GM19193 (cell line): Measurements from ENCODE around the gene SMIM32.

ENCODE experiments used
- POLR2A ChIP-seq: IDR thresholded peaks from 4 replicates; pipeline ENCODE4 v1.6.1; 2011; ENCODE audit not compliant: insufficient read depth, insufficient read length; ENCODE audit errors: extremely low read depth

The SMIM32 gene

DNA sequence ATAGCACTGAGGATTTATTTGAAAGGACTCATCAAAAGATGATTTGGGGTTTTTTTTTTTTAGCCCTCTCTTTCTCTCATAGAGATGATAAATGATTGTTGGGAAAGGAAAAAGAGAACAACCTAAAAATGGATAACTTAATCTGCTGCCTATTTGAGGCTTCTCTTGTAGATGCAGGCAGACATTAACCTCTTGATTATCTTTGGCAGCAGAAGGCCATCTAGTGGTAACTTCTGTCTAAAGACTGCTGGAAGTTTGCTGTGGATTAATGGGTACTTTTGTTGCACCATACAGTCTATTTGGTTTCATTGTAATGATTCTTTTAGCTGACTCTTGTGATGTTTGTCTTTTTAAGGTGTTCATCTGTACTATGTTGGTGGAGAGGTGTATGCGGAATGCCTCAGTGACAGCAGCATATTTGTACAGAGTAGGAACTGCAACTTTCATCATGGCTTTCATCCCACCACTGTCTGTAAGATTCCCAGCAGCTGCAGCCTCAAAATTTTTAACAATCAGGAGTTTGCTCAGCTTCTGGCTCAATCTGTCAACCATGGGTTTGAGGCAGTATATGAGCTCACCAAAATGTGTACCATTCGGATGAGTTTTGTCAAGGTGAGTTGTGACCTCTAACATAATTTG lies 18.8 kb downstream of the SMIM32 start:
- no peak for TF ChIP-seq POLR2A

- TF ChIP-seq POLR2A = no peak
Measured at GRCh38 chr5:136169218-136169617, 23.7 kb downstream of the SMIM32 start.

- no peak for TF ChIP-seq POLR2A
Measured at GRCh38 chr5:136166909-136167308, 26.1 kb downstream of the SMIM32 start.

GRCh38 chr5:136164226-136164625 lies 28.7 kb downstream of the SMIM32 start:
- no peak for TF ChIP-seq POLR2A

DNA sequence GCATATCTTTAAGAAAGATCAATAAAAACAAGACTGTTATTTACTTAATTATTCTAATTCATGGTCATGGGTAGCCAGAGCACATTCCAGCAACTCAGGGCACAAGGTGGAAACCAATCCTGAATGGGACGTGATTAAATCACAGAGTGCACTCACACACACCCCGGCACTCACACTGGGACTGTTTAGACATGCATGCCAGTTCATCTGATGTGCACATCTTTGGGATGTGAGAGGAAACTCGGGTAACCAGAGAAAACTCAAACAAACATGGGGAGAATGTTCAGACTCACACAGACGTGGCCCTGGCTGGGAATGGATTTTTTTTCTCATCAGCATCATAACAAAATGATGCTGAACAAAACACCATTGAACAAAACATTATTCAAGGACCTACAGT lies 31.0 kb downstream of the SMIM32 start:
- TF ChIP-seq POLR2A = no peak

DNA sequence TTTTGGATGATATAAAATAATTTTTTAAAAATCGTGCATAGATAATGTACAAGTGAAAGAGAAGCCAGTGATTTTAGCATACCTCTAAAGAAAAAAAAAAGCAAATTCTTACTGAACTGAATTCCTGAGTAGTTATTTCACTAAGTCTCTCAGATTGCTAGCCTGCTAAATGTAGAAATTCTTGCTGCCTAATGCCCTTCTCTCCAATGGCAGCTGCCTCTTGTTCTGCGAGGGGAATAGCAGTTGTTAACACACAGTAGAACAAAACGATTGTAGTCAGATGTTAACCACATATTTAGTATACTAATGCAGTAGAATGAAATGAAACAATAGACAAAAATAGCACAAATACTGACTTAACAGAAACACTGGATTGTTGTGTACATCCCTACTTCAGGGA lies 33.5 kb downstream of the SMIM32 start:
- no peak for TF ChIP-seq POLR2A

- TF ChIP-seq POLR2A = no peak
Measured at GRCh38 chr5:136157514-136157913, 35.4 kb downstream of the SMIM32 start.

GRCh38 chr5:136155761-136156160 lies 37.2 kb downstream of the SMIM32 start:
- TF ChIP-seq POLR2A = no peak

DNA sequence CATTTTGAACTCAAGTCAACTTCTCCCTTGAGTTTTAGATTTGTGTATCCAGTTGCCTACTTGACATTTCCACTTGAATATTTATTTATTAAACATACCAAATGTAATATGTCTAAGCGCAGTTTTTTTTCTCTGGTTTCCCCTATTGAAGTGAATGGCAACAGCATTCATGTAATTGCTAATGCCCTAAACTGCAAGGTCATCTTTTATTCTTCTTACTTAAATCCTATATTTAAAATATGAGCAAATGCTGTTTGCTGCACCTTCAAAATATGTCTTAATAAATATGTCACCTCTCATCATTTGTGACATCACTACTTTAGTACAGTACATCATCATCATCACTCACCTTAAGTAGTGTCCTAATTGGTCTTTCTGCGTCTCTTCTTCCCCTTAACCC lies 37.9 kb downstream of the SMIM32 start:
- TF ChIP-seq POLR2A = no peak

- no peak for TF ChIP-seq POLR2A
Measured at GRCh38 chr5:136153581-136154236, 39.3 kb downstream of the SMIM32 start.

GRCh38 chr5:136149891-136150290 lies 43.1 kb downstream of the SMIM32 start:
- TF ChIP-seq POLR2A = no peak

DNA sequence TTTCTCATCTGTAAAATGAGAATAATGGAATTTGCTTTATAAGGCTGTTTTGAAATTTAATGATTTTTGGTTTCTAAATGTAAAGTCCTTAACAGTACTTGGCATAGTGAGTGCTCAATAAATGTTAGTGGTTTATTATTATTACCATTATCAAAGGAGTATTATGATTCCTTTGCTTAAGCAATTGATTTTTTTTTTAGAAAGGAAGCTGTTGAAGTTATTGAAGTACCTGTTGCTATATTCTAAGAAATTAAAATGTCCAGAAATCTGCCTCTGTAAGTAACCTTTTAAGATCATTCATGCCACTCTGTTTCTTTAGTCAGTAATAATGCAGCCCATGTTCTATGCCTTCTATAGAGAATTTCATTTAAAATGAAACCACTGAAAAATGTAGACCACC lies 45.3 kb downstream of the SMIM32 start:
- no peak for TF ChIP-seq POLR2A

DNA sequence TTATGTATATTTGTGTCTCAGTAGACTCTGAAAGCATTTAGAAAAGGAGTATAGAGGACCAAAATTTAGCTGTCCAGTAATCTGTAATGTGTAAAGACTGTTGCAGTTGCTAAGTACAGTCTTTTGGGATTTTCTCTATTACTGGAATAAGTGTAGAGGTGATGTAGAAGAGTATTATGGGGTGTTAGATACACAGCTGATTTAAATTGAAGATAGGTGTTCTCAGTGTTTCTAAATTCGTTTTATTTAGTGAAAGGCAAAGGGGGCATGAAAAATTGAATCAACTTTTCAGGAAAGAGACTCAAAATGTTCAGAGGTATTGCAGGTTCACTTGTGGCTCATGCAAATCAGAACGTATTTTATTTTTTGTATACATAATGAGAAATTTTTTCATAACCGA lies 46.8 kb downstream of the SMIM32 start:
- TF ChIP-seq POLR2A = no peak

- TF ChIP-seq POLR2A = no peak
Measured at GRCh38 chr5:136145030-136145429, 47.9 kb downstream of the SMIM32 start.

GRCh38 chr5:136143763-136144162 lies 49.2 kb downstream of the SMIM32 start:
- TF ChIP-seq POLR2A = no peak

DNA sequence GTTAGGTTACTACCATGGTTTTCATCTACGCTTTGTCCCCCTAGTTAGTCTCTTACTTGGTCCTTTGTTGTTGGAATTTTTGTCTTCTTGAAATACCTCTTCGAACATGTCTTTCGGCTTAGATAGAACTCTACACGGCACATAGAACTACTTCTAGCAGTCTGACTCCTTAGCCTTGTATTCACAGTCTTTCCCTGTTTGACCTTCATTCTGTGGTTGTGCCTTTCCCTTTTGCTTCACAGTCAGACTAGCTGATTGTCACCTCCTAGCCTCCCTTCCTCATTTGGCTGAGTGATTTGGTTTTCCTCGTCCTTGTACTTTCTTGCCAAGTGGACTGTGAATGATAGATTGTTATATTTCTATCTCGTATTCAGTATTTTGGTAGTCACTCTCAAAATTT lies 49.6 kb downstream of the SMIM32 start:
- no peak for TF ChIP-seq POLR2A

- TF ChIP-seq POLR2A = no peak
Measured at GRCh38 chr5:136141561-136141960, 51.4 kb downstream of the SMIM32 start.
